HCT116 (cell line): ENCODE measurements around the gene TRIM10. TPM values are rescaled to one million over a fixed set of nuclear protein-coding genes. Genes with fewer than 3 reads are reported as not detected.
A peak's percentile ranks its signal among the peaks of the same experiment; 100 is the strongest.
"Not testable (repeated sequence)": the region's sequence is repeated elsewhere in the genome, so short reads cannot be mapped to it uniquely, and the experiment has no call there.

Experiments
- ATAC-seq: fragments of 200-7000 bp; cut with Tn5 transposase; 2 replicates; pipeline ENCODE4 v1.9.1; 2020; ENCODE audit warnings: mild to moderate bottlenecking, moderate library complexity
- BruUV-seq: library from RNA; stranded (reverse); fragments of 400-500 nt; replicated peaks from 2 replicates; lab custom pipeline; 2021; lab: Mats Ljungman, UMichigan
- CTCF ChIA-PET: fragments of 300-600 bp; sonication (Branson Sonifier 250); formaldehyde crosslinking; loops from one replicate; lab custom pipeline; 2021; ENCODE audit warnings: antibody characterized with exemption; lab: Charles Lee
- POLR2A ChIA-PET: fragments of 300-600, 350-600 bp; sonication (Branson Sonifier 250); formaldehyde crosslinking; loops from one replicate; lab custom pipeline; 2021; ENCODE audit warnings: antibody characterized with exemption; lab: Charles Lee
- RAD21 ChIA-PET, 2 experiments: fragments of 300-600 bp; sonication (Branson Sonifier 250); formaldehyde crosslinking; loops; one replicate each; lab custom pipeline; 2023; ENCODE audit warnings: low total read pairs in 2 of 2; ENCODE audit not compliant: uncharacterized antibody in 2 of 2, unreplicated experiment in 2 of 2, low non-redundant PET in 1 of 2; lab: Charles Lee
- DNase-seq: peaks from one replicate; pipeline ENCODE4 v3.0.0-alpha.2; 2010; ENCODE audit warnings: low read depth, low spot score
- H2AFZ ChIP-seq: fragments of 200-600 bp; shearing (Covaris generic), sonication (generic); 2 replicates; pipeline ENCODE4 v1.6.1; 2017; ENCODE audit warnings: low read depth, mixed run types, mixed read lengths, antibody characterized with exemption, low read length; ENCODE audit not compliant: poor library complexity, severe bottlenecking
- H3K27ac ChIP-seq: 2 replicates; pipeline ENCODE4 v1.5.1; 2012; ENCODE audit warnings: low read depth, low read length
- H3K27me3 ChIP-seq: fragments of 200-600 bp; sonication (generic); 2 replicates; pipeline ENCODE4 v1.6.1; 2016; ENCODE audit warnings: mixed run types, low read length, mixed read lengths; ENCODE audit not compliant: insufficient read depth
- H3K36me3 ChIP-seq, 2 experiments: fragments of 200-500 bp in 1 of 2; fragments of 200-600 bp in 1 of 2; sonication (Bioruptor generic) in 1 of 2; sonication (generic) in 1 of 2; 2 replicates each; pipeline versions ENCODE4 v1.5.1 to v1.6.1; 2014 to 2016; ENCODE audit warnings: low read length in 2 of 2, inconsistent platforms in 1 of 2, mixed read lengths in 1 of 2, mixed run types in 1 of 2; ENCODE audit not compliant: insufficient read depth in 2 of 2, control insufficient read depth in 1 of 2
- H3K4me1 ChIP-seq, 2 experiments: fragments of 200-600 bp in 1 of 2; sonication (generic) in 1 of 2; 2 replicates each; pipeline versions ENCODE4 v1.5.1 to v1.6.1; 2012 to 2017; ENCODE audit warnings: low read length in 2 of 2, inconsistent platforms in 1 of 2, mild to moderate bottlenecking in 1 of 2, mixed read lengths in 1 of 2, mixed run types in 1 of 2, moderate library complexity in 1 of 2; ENCODE audit not compliant: insufficient read depth in 2 of 2, control insufficient read depth in 1 of 2
- H3K4me2 ChIP-seq: fragments of 200-600 bp; sonication (generic); 2 replicates; pipeline ENCODE4 v1.6.1; 2017; ENCODE audit warnings: mixed run types, low read length, mixed read lengths
- H3K4me3 ChIP-seq, 2 experiments: fragments of 200-600 bp in 1 of 2; sonication (generic) in 1 of 2; replicated peaks in 1 of 2; 2 replicates each; pipeline ENCODE4 v1.5.1; 2011 to 2016; ENCODE audit warnings: low read length in 2 of 2, control low read depth in 1 of 2, low read depth in 1 of 2, mild to moderate bottlenecking in 1 of 2, mixed read lengths in 1 of 2, mixed run types in 1 of 2
- H3K79me2 ChIP-seq: fragments of 200-600 bp; sonication (generic); 2 replicates; pipeline ENCODE4 v1.6.1; 2017; ENCODE audit warnings: mild to moderate bottlenecking, mixed run types, low read length, moderate library complexity, mixed read lengths; ENCODE audit not compliant: insufficient read depth
- H3K9ac ChIP-seq: fragments of 200-600 bp; sonication (generic); 2 replicates; pipeline ENCODE4 v1.6.1; 2016; ENCODE audit warnings: low read length, mixed read lengths
- H3K9me2 ChIP-seq: fragments of 200-600 bp; sonication (generic), shearing (Covaris generic); 2 replicates; pipeline ENCODE4 v1.6.1; 2017; ENCODE audit warnings: mixed run types, mild to moderate bottlenecking, moderate library complexity; ENCODE audit not compliant: insufficient read depth
- H3K9me3 ChIP-seq, 2 experiments: fragments of 200-500 bp in 1 of 2; fragments of 200-600 bp in 1 of 2; sonication (Bioruptor generic) in 1 of 2; sonication (generic) in 1 of 2; 2 replicates each; pipeline ENCODE4 v1.6.1; 2014 to 2017; ENCODE audit warnings: low read length in 2 of 2, mixed read lengths in 2 of 2, inconsistent platforms in 1 of 2, low read depth in 1 of 2, mild to moderate bottlenecking in 1 of 2, mixed run types in 1 of 2, moderate library complexity in 1 of 2; ENCODE audit not compliant: control insufficient read depth in 1 of 2, insufficient read depth in 1 of 2
- H4K20me1 ChIP-seq: fragments of 200-600 bp; sonication (generic), shearing (Covaris generic); 2 replicates; pipeline ENCODE4 v1.6.1; 2017; ENCODE audit warnings: mixed run types, mild to moderate bottlenecking, moderate library complexity; ENCODE audit not compliant: insufficient read depth
- CEBPB ChIP-seq: IDR thresholded peaks from 2 replicates; pipeline ENCODE4 v1.6.1; 2012; ENCODE audit warnings: low read depth
- EGR1 ChIP-seq: IDR thresholded peaks from 2 replicates; pipeline ENCODE4 v1.6.1; 2012; ENCODE audit warnings: low read depth
- EZH2phosphoT487 ChIP-seq: fragments of 200-600 bp; IDR thresholded peaks from 2 replicates; pipeline ENCODE4 v1.6.1; 2018; ENCODE audit warnings: antibody characterized with exemption, borderline replicate concordance
- JUND ChIP-seq: IDR thresholded peaks from 2 replicates; pipeline ENCODE4 v1.6.1; 2012
- POLR2AphosphoS5 ChIP-seq: IDR thresholded peaks from 2 replicates; pipeline ENCODE4 v1.6.1; 2011; ENCODE audit warnings: mild to moderate bottlenecking, low read depth, low read length, moderate library complexity
- RAD21 ChIP-seq: IDR thresholded peaks from 2 replicates; pipeline ENCODE4 v1.6.1; 2012; ENCODE audit warnings: low read depth, mild to moderate bottlenecking
- SRF ChIP-seq: IDR thresholded peaks from 2 replicates; pipeline ENCODE4 v1.6.1; 2012; ENCODE audit warnings: low read depth
- TCF7L2 ChIP-seq: IDR thresholded peaks from 2 replicates; pipeline ENCODE4 v1.7.0; 2011; ENCODE audit warnings: borderline replicate concordance, inconsistent platforms; ENCODE audit not compliant: insufficient read depth, insufficient read length; ENCODE audit errors: extremely low read depth
- ZFX ChIP-seq: fragments of 450-650 bp; IDR thresholded peaks from 2 replicates; pipeline ENCODE4 v1.6.1; 2017
- intact Hi-C: fragments of 100-400 bp; cut with micrococcal nuclease; formaldehyde crosslinking; loops from 2 replicates; pipeline ENCODE4 v1.10.0; 2022
- total RNA-seq: library from RNA; stranded (reverse); gene quantifications from one replicate; pipeline ENCODE4 v1.2.1, GENCODE V29; 2021; ENCODE audit not compliant: unreplicated experiment
- TF ChIP-seq, protein P1 (sequence below): IDR thresholded peaks from 2 replicates; pipeline ENCODE4 v1.6.1; 2012

TRIM10 gene
- total RNA-seq, 1 experiment from 2014 or later = 0.98 TPM

DNA sequence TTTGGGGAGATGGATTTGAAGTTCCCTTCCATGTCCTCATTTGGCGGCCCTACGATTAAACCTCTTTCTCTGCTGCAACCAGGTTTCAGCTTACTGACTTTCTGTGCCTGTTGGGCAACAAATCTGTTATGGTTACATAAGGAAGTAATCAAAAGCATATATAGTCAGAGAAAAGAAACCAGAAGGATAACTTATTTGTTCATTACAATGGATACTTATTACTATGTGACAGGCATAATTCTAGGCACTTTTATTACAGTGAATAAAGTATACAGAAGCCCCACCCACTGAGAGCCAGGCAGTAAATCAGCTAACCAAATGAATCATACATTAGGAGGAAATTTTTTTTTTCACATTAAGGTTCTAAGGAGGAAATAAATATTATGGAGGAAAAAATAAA is 38.5 kb downstream of the TRIM10 start:
- ChIA-PET POLR2A (interaction anchor here (2.0 kb wide), 1 partner anchor 21 kb away, joined by 4 read pairs; no protein-coding TSS in a partner anchor), RAD21 (no interaction called here), CTCF (interaction anchor here (1.2 to 2.1 kb wide), 2 partner anchors 9 to 19 kb away, joined by 5 to 13 read pairs; no protein-coding TSS in a partner anchor)
- Histone ChIP-seq H3K27ac (no peak overlapping the region), H3K4me1 (peaks cover 3 to 13% of the 10 kb centered on the region in 2 experiments; a peak in 3 of 4 replicates), H3K4me2 (no peak overlapping the region), H3K79me2 (no peaks in the 10 kb centered on the region), H2AFZ (no peak overlapping the region), H3K9me3 (no peaks in the 10 kb centered on the region), H3K9ac (no peak overlapping the region), H4K20me1 (no peaks in the 10 kb centered on the region), H3K36me3 (no peaks in the 10 kb centered on the region), H3K4me3 (no peak overlapping the region), H3K9me2 (no peaks in the 10 kb centered on the region), H3K27me3 (no peaks in the 10 kb centered on the region)
- no TSS peak for BruUV-seq
- DNase-seq = no peak
- TF ChIP-seq, protein P1, sequence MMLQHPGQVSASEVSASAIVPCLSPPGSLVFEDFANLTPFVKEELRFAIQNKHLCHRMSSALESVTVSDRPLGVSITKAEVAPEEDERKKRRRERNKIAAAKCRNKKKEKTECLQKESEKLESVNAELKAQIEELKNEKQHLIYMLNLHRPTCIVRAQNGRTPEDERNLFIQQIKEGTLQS = no peak
- TF ChIP-seq CEBPB (no peak), RAD21 (no peak), POLR2AphosphoS5 (no peak)
- intact Hi-C loops = no loop called here
- ATAC-seq = no peak

DNA sequence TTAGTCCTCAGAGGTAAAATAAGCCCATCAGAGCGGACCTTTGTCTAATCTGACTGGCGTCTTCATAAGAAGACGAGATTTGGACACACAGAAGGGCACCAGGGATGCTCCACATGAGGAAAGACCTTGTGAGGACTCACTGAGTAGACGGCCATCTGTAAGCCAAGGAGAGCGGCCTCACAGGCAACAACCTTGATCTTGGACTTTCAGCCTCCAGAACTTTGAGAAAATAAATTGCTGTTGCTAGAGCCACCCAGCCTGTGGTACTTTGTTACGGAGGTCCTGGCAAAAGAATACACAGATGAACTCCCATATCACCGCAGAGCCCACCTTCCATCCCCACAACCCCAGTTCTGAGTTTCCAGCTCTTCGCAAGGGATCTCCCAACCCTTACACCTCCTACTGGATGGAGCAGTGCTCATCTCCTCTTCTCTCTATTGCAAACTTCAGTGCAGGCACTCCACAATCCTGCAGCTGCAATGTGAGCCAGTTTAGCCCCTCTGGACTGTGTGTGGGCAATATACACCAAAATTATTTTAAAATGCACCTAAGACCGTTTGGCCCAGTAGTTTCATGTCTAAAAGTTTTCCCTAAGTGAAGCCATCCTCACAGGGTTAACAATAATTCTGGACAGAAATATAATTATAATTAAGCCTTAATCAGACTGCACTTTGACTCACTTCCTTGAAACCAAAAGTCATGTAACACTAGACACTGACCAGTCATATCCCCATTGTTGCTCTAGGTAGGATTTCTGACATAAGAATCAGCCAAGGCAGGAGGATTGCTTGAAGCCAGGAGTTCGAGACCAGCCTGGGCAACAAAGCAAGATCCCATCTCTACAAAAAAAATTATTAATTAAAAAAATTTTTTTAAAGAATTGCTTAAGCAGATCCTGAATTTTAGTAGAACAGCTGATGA is 39.3 kb downstream of the TRIM10 start:
- no TSS peak for BruUV-seq
- TF ChIP-seq EGR1 (no peak), ZFX (no peak), POLR2AphosphoS5 (no peak), SRF (no peak), JUND (no peak), CEBPB (no peak), EZH2phosphoT487 (no peak), RAD21 (no peak), TCF7L2 (no peak)
- TF ChIP-seq, protein P1 = no peak
- H3K9me2 ChIP-seq = no peaks in the 10 kb centered on the region
- H3K4me1 ChIP-seq = peaks cover 3 to 13% of the 10 kb centered on the region in 2 experiments; a peak in 3 of 4 replicates
- no peak overlapping the region for H3K4me3 ChIP-seq
- intact Hi-C loops = no loop called here
- no peaks in the 10 kb centered on the region for H3K79me2 ChIP-seq
- no peaks in the 10 kb centered on the region for H3K9me3 ChIP-seq
- H4K20me1 ChIP-seq = no peaks in the 10 kb centered on the region
- ChIA-PET CTCF (interaction anchor here (1.2 to 2.1 kb wide), 2 partner anchors 9 to 19 kb away, joined by 5 to 13 read pairs; no protein-coding TSS in a partner anchor), RAD21 (no interaction called here), POLR2A (interaction anchor here (2.0 kb wide), 1 partner anchor 20 kb away, joined by 4 read pairs; no protein-coding TSS in a partner anchor)
- ATAC-seq = no peak
- no peak overlapping the region for H3K4me2 ChIP-seq
- H3K9ac ChIP-seq = no peak overlapping the region
- H3K36me3 ChIP-seq = no peaks in the 10 kb centered on the region
- no peak overlapping the region for H2AFZ ChIP-seq
- H3K27ac ChIP-seq = no peak overlapping the region
- DNase-seq = no peak
- no peaks in the 10 kb centered on the region for H3K27me3 ChIP-seq

DNA sequence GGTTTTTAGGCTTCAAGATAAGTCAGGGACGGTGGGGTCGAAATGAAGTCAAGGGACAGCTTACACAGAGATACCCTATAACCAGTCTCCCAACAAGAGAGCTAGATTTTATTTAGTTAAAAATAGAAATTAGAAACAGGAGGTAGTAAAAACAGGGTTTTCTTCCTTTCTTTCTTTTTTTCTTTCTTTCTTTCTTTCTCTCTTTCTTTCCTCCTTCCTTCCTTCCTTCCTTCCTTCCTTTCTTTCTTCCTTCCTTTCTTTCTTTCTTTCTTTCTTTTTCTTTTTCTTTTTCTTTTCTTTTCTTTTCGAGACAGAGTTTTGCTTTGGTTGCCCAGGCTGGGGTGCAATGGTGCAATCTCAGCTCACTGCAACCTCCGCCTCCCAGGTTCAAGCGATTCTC is 42.3 kb downstream of the TRIM10 start:
- DNase-seq, ATAC-seq, H3K9me2 ChIP-seq, RAD21 ChIA-PET, BruUV-seq, H3K9ac ChIP-seq, H3K27ac ChIP-seq, H3K9me3 ChIP-seq, H3K27me3 ChIP-seq, intact Hi-C loops, H3K79me2 ChIP-seq, POLR2A ChIA-PET, H3K4me3 ChIP-seq, H3K36me3 ChIP-seq, H4K20me1 ChIP-seq: not testable (repeated sequence)
- peak overlapping the region; percentile 89 for H2AFZ ChIP-seq
- CTCF ChIA-PET = interaction anchor here (1.5 kb wide), 1 partner anchor 13 kb away, joined by 5 read pairs; no protein-coding TSS in a partner anchor
- peaks cover 3 to 13% of the 10 kb centered on the region in 2 experiments; a peak in 3 of 4 replicates for H3K4me1 ChIP-seq
- H3K4me2 ChIP-seq = peak overlapping the region; percentile 43
